DMS53 treated with DMSO at 0.1 percent for 48 hours (cell line): Measurements from ENCODE around the gene TACC2.

Experiments
- DNase-seq: peaks from one replicate; lab custom pipeline; 2025; ENCODE audit not compliant: unreplicated experiment; lab: John Stamatoyannopoulos, UW

Gene TACC2

GRCh38 chr10:122263971-122264370 is 275.0 kb downstream of the TACC2 start:
- DNase-seq: no peak

GRCh38 chr10:122264436-122264835 is 275.5 kb downstream of the TACC2 start:
- DNase-seq: no peak

- DNase-seq: no peak
These were observed 276.0 kb downstream of the TACC2 start for GRCh38 chr10:122264931-122265330.

- DNase-seq: no peak
These were observed 276.9 kb downstream of the TACC2 start for GRCh38 chr10:122265896-122266295.

- DNase-seq: peak; percentile 31
These were observed 279.1 kb downstream of the TACC2 start for GRCh38 chr10:122267849-122268737.

GRCh38 chr10:122269059-122269687 is 280.2 kb downstream of the TACC2 start:
- no peak for DNase-seq

- no peak for DNase-seq
These were observed 282.1 kb downstream of the TACC2 start, which contains the start of gene BTBD16 for GRCh38 chr10:122271076-122271475. Gene BTBD16 (plus strand): TSS chr10:122271296. CDS start chr10:122275082, 3,786 bp downstream.

GRCh38 chr10:122273966-122274545 is 285.1 kb downstream of the TACC2 start:
- DNase-seq: no peak

GRCh38 chr10:122276611-122277208 is 287.7 kb downstream of the TACC2 start:
- no peak for DNase-seq

- no peak for DNase-seq
These were observed 288.7 kb downstream of the TACC2 start for GRCh38 chr10:122277526-122278136.

- DNase-seq: peak; percentile 26
These were observed 290.8 kb downstream of the TACC2 start for GRCh38 chr10:122279725-122280141.

GRCh38 chr10:122280156-122280555 is 291.2 kb downstream of the TACC2 start:
- no peak for DNase-seq

- DNase-seq: no peak
These were observed 292.2 kb downstream of the TACC2 start for GRCh38 chr10:122281018-122281626.

- DNase-seq: no peak
These were observed 292.8 kb downstream of the TACC2 start for GRCh38 chr10:122281751-122282150.

- DNase-seq: no peak
These were observed 293.3 kb downstream of the TACC2 start for GRCh38 chr10:122282253-122282671.

GRCh38 chr10:122282909-122283308 is 293.9 kb downstream of the TACC2 start:
- DNase-seq: no peak

- no peak for DNase-seq
These were observed 296.8 kb downstream of the TACC2 start for GRCh38 chr10:122285506-122286444.

- no peak for DNase-seq
These were observed 297.9 kb downstream of the TACC2 start for GRCh38 chr10:122286867-122287266.

- no peak for DNase-seq
These were observed 298.6 kb downstream of the TACC2 start for GRCh38 chr10:122287570-122287969.
